ENCODE results near the gene AXIN1. TPM values are rescaled to one million over a fixed set of nuclear protein-coding genes. Genes with fewer than 3 reads are reported as not detected.

AXIN1 gene
- total RNA-seq, 3 donors from 2014 or later = 16.5 to 22.6 (median 22.4) TPM

- Histone ChIP-seq H3K36me3 (no peaks in the 10 kb centered on the region), H3K27me3 (peaks cover 0 to 12% of the 10 kb centered on the region in 2 donors), H3K9me3 (no peaks in the 10 kb centered on the region), H3K4me1 (no peaks in the 10 kb centered on the region), H3K27ac (no peak overlapping the region), H3K4me3 (no peak overlapping the region)
- intact Hi-C loops (cut with DNase I; ENCODE audit: low total_unique reads) = loop anchor here (5.0 to 10.0 kb wide), 2 partner anchors 125 to 253 kb away; partner anchors contain the start of gene FAM234A
- DNase-seq (ENCODE audit: low spot score in 2 of 2) = no peak
- TF ChIP-seq CTCF (IDR thresholded peaks at IDR 0.05) = no peak
Observed at GRCh38 chr16:359871-360697, 7.6 kb upstream of the AXIN1 start.

- H3K36me3 ChIP-seq = no peaks in the 10 kb centered on the region
- no peak for DNase-seq (ENCODE audit: low spot score in 2 of 2)
- H3K27ac ChIP-seq = no peak overlapping the region
- intact Hi-C loops (cut with DNase I; ENCODE audit: low total_unique reads) = loop anchor here (10.0 kb wide), 1 partner anchor 124 kb away; the partner anchor contains the start of gene FAM234A
- TF ChIP-seq CTCF (IDR thresholded peaks at IDR 0.05) (no peak), POLR2AphosphoS5 (IDR thresholded peaks at IDR 0.05) (no peak), POLR2A (IDR thresholded peaks at IDR 0.05) (no peak)
- no peaks in the 10 kb centered on the region for H3K9me3 ChIP-seq
- no peak overlapping the region for H3K4me3 ChIP-seq
- H3K27me3 ChIP-seq = peaks cover 0 to 8% of the 10 kb centered on the region in 2 donors
- H3K4me1 ChIP-seq = no peaks in the 10 kb centered on the region
Observed at GRCh38 chr16:359067-359763, 6.7 kb upstream of the AXIN1 start.

- Histone ChIP-seq H3K4me1 (no peaks in the 10 kb centered on the region), H3K36me3 (no peaks in the 10 kb centered on the region), H3K27me3 (no peaks in the 10 kb centered on the region), H3K9me3 (no peaks in the 10 kb centered on the region), H3K4me3 (no peak overlapping the region), H3K27ac (no peak overlapping the region)
- intact Hi-C loops (cut with DNase I; ENCODE audit: low total_unique reads) = loop anchor here (10.0 kb wide), 1 partner anchor 122 kb away; the partner anchor contains the start of gene FAM234A
- no peak for DNase-seq (ENCODE audit: low spot score in 2 of 2)
- TF ChIP-seq POLR2AphosphoS5 (IDR thresholded peaks at IDR 0.05) = no peak
- TF ChIP-seq POLR2A (IDR thresholded peaks at IDR 0.05) = no peak
- TF ChIP-seq CTCF (IDR thresholded peaks at IDR 0.05) = no peak
Observed at GRCh38 chr16:356741-357140, 4.2 kb upstream of the AXIN1 start.

- Histone ChIP-seq H3K9me3 (no peaks in the 10 kb centered on the region), H3K4me3 (no peak overlapping the region), H3K36me3 (no peaks in the 10 kb centered on the region), H3K4me1 (peaks cover 0 to 5% of the 10 kb centered on the region in 2 donors), H3K27me3 (no peaks in the 10 kb centered on the region), H3K27ac (no peak overlapping the region)
- intact Hi-C loops (cut with DNase I; ENCODE audit: low total_unique reads) = loop anchor here (10.0 kb wide), 1 partner anchor 120 kb away; the partner anchor contains the start of gene FAM234A
- TF ChIP-seq POLR2AphosphoS5 (IDR thresholded peaks at IDR 0.05) (no peak), CTCF (IDR thresholded peaks at IDR 0.05) (no peak), POLR2A (IDR thresholded peaks at IDR 0.05) (no peak)
- DNase-seq (ENCODE audit: low spot score in 2 of 2) = no peak
Observed at GRCh38 chr16:354971-355461, 2.5 kb upstream of the AXIN1 start.

Measured in breast epithelium (tissue), 4 donors.